HEK293 (cell line): ENCODE results near the gene RNF223.
A peak's percentile ranks its signal among the peaks of the same experiment; 100 is the strongest.

Source experiments
- CTCF ChIA-PET: fragments of 350-600 bp; formaldehyde crosslinking; extraction: SDS; loops from one replicate; lab custom pipeline; 2021; ENCODE audit warnings: antibody characterized with exemption; lab: Yijun Ruan, JAX
- POLR2A ChIA-PET: fragments of 300-600 bp; formaldehyde crosslinking; extraction: SDS; loops from one replicate; lab custom pipeline; 2020; ENCODE audit warnings: antibody characterized with exemption, inconsistent platforms; lab: Yijun Ruan, JAX
- H3K27ac ChIP-seq: fragments of 200-500 bp; sonication (Bioruptor generic); 2 replicates; pipeline ENCODE4 v1.5.1; 2014; ENCODE audit warnings: low read depth, low read length, control low read depth, inconsistent platforms; ENCODE audit errors: extremely low read depth
- H3K36me3 ChIP-seq, 2 experiments: fragments of 200-500 bp in 1 of 2; sonication (Bioruptor generic) in 1 of 2; 1 replicate in 1 of 2; 2 replicates in 1 of 2; pipeline ENCODE4 v1.5.1; 2014 to 2017; ENCODE audit warnings: inconsistent platforms in 2 of 2, low read length in 2 of 2; ENCODE audit not compliant: control insufficient read depth in 2 of 2, insufficient read depth in 1 of 2
- H3K4me1 ChIP-seq: fragments of 200-500 bp; sonication (Bioruptor generic); 2 replicates; pipeline ENCODE4 v1.5.1; 2014; ENCODE audit warnings: mild to moderate bottlenecking, low read length, inconsistent platforms; ENCODE audit not compliant: control insufficient read depth, insufficient read depth
- H3K4me3 ChIP-seq: 2 replicates; pipeline ENCODE4 v1.5.1; 2011; ENCODE audit warnings: low read depth, mild to moderate bottlenecking, control low read depth, low read length, moderate library complexity
- H3K9me3 ChIP-seq: fragments of 200-500 bp; sonication (Bioruptor generic); 2 replicates; pipeline ENCODE4 v1.5.1; 2014; ENCODE audit warnings: low read depth, low read length, inconsistent platforms; ENCODE audit not compliant: control insufficient read depth, insufficient read depth
- GLI2 ChIP-seq: fragments of 450-650 bp; formaldehyde crosslinking; IDR thresholded peaks from 2 replicates; pipeline ENCODE4; 2017; ENCODE audit warnings: missing biosample characterization, missing genetic modification characterization, low read depth, borderline replicate concordance
- GLI4 ChIP-seq: fragments of 450-650 bp; formaldehyde crosslinking; IDR thresholded peaks from 2 replicates; pipeline ENCODE4 v1.5.1; 2016; ENCODE audit warnings: missing biosample characterization, missing genetic modification characterization
- OSR2 ChIP-seq: fragments of 450-650 bp; formaldehyde crosslinking; IDR thresholded peaks from 2 replicates; pipeline ENCODE4 v1.5.1; 2016; ENCODE audit warnings: missing biosample characterization, missing genetic modification characterization
- PRDM10 ChIP-seq: fragments of 450-650 bp; formaldehyde crosslinking; IDR thresholded peaks from 2 replicates; pipeline ENCODE4 v1.5.1; 2016; ENCODE audit warnings: missing biosample characterization, missing genetic modification characterization
- RBAK ChIP-seq: fragments of 450-650 bp; formaldehyde crosslinking; IDR thresholded peaks from 2 replicates; pipeline ENCODE4 v1.5.1; 2016; ENCODE audit warnings: missing biosample characterization, missing genetic modification characterization
- SCRT2 ChIP-seq: fragments of 450-650 bp; formaldehyde crosslinking; IDR thresholded peaks from 2 replicates; pipeline ENCODE4 v1.5.1; 2016; ENCODE audit warnings: missing biosample characterization, missing genetic modification characterization
- TCF7L2 ChIP-seq: IDR thresholded peaks from 2 replicates; pipeline ENCODE4 v1.6.1; 2011; ENCODE audit warnings: low read depth, mild to moderate bottlenecking, inconsistent platforms, low read length, moderate library complexity, borderline replicate concordance
- ZBTB48 ChIP-seq: fragments of 450-650 bp; formaldehyde crosslinking; IDR thresholded peaks from 2 replicates; pipeline ENCODE4 v1.5.1; 2016; ENCODE audit warnings: missing biosample characterization, missing genetic modification characterization
- ZFHX2 ChIP-seq: fragments of 450-650 bp; formaldehyde crosslinking; conservative IDR thresholded peaks from 2 replicates; pipeline ENCODE4 v1.5.1; 2016; ENCODE audit warnings: missing biosample characterization, missing genetic modification characterization
- ZNF148 ChIP-seq: fragments of 450-650 bp; formaldehyde crosslinking; IDR thresholded peaks from 2 replicates; pipeline ENCODE4 v1.5.0; 2017; ENCODE audit warnings: missing biosample characterization, missing genetic modification characterization, borderline replicate concordance
- ZNF157 ChIP-seq: fragments of 450-650 bp; formaldehyde crosslinking; IDR thresholded peaks from 2 replicates; pipeline ENCODE4 v1.5.1; 2016; ENCODE audit warnings: missing biosample characterization, missing genetic modification characterization
- ZNF292 ChIP-seq: fragments of 450-650 bp; formaldehyde crosslinking; IDR thresholded peaks from 2 replicates; pipeline ENCODE4 v1.5.1; 2016; ENCODE audit warnings: low read depth, missing biosample characterization, missing genetic modification characterization, borderline replicate concordance
- ZNF398 ChIP-seq: fragments of 450-650 bp; formaldehyde crosslinking; IDR thresholded peaks from 2 replicates; pipeline ENCODE4 v1.5.1; 2017; ENCODE audit warnings: missing biosample characterization, missing genetic modification characterization
- ZNF426 ChIP-seq: fragments of 450-650 bp; formaldehyde crosslinking; IDR thresholded peaks from 2 replicates; pipeline ENCODE4 v1.5.1; 2017; ENCODE audit warnings: missing biosample characterization, missing genetic modification characterization, mild to moderate bottlenecking, inconsistent platforms, moderate library complexity
- ZNF449 ChIP-seq: fragments of 450-650 bp; formaldehyde crosslinking; IDR thresholded peaks from 2 replicates; pipeline ENCODE4 v1.5.1; 2017; ENCODE audit warnings: missing biosample characterization, mild to moderate bottlenecking, missing genetic modification characterization, moderate library complexity
- ZNF513 ChIP-seq: fragments of 450-650 bp; IDR thresholded peaks from 2 replicates; pipeline ENCODE4 v1.5.1; 2018; ENCODE audit warnings: missing biosample characterization, missing genetic modification characterization
- ZNF529 ChIP-seq: fragments of 450-650 bp; formaldehyde crosslinking; IDR thresholded peaks from 2 replicates; pipeline ENCODE4 v1.5.1; 2017; ENCODE audit warnings: missing genetic modification characterization, missing biosample characterization; ENCODE audit not compliant: insufficient replicate concordance
- ZNF580 ChIP-seq: fragments of 450-650 bp; formaldehyde crosslinking; IDR thresholded peaks from 2 replicates; pipeline ENCODE4 v1.5.1; 2016; ENCODE audit warnings: missing biosample characterization, missing genetic modification characterization
- ZNF658 ChIP-seq: fragments of 450-650 bp; formaldehyde crosslinking; IDR thresholded peaks from 2 replicates; pipeline ENCODE4; 2016; ENCODE audit warnings: missing biosample characterization, missing genetic modification characterization
- ZSCAN23 ChIP-seq: fragments of 450-650 bp; formaldehyde crosslinking; IDR thresholded peaks from 2 replicates; pipeline ENCODE4 v1.5.1; 2016; ENCODE audit warnings: missing biosample characterization, missing genetic modification characterization
- ZSCAN5A ChIP-seq: fragments of 450-650 bp; formaldehyde crosslinking; IDR thresholded peaks from 2 replicates; pipeline ENCODE4 v1.5.1; 2016; ENCODE audit warnings: missing biosample characterization, missing genetic modification characterization

RNF223 gene

GRCh38 chr1:1039145-1039910, 34.8 kb downstream of the RNF223 start:
- Histone ChIP-seq H3K4me1 (no peaks in the 10 kb centered on the region), H3K9me3 (no peaks in the 10 kb centered on the region), H3K27ac (no peak overlapping the region), H3K36me3 (peaks cover 0 to 49% of the 10 kb centered on the region in 2 experiments; a peak in 1 of 3 replicates), H3K4me3 (no peak overlapping the region)
- TF ChIP-seq ZSCAN5A (tag by site-specific recombination) (no peak), ZNF658 (no peak), ZBTB48 (tag by site-specific recombination) (no peak), ZNF449 (tag by site-specific recombination) (no peak), ZNF398 (peak; percentile 82), ZNF580 (tag by site-specific recombination) (no peak), GLI4 (tag by site-specific recombination) (no peak), ZNF292 (tag by site-specific recombination) (no peak), ZNF529 (tag by site-specific recombination) (no peak), SCRT2 (tag by site-specific recombination) (0 out of 2 replicates have a peak, but pooled peaks have one; percentile 9), GLI2 (tag by site-specific recombination) (no peak), ZNF426 (no peak), ZFHX2 (tag by site-specific recombination) (no peak)
- POLR2A ChIA-PET: interaction anchor here (0.6 to 1.1 kb wide), 3 partner anchors 17 to 40 kb away, joined by 3 to 11 read pairs (median 7); partner anchors contain the start of gene HES4
- CTCF ChIA-PET: no interaction called here

GRCh38 chr1:1038694-1039093, 35.4 kb downstream of the RNF223 start:
- ChIA-PET CTCF (no interaction called here), POLR2A (interaction anchor here (1.0 to 1.1 kb wide), 2 partner anchors 21 to 39 kb away, joined by 3 to 7 read pairs; partner anchors contain the start of gene HES4)
- Histone ChIP-seq H3K4me1 (no peaks in the 10 kb centered on the region), H3K4me3 (no peak overlapping the region), H3K27ac (no peak overlapping the region), H3K9me3 (no peaks in the 10 kb centered on the region), H3K36me3 (peaks cover 0 to 42% of the 10 kb centered on the region in 2 experiments; a peak in 1 of 3 replicates)
- TF ChIP-seq PRDM10 (tag by site-specific recombination) (peak; percentile 73), TCF7L2 (no peak), RBAK (tag by site-specific recombination) (no peak), OSR2 (tag by site-specific recombination) (no peak), ZSCAN23 (tag by site-specific recombination) (no peak), ZNF148 (no peak), ZNF513 (tag by site-specific recombination) (no peak), ZNF157 (tag by site-specific recombination) (no peak)
